Ecto neural progenitor cell (in vitro differentiated cells): ENCODE data around the gene HES4.
A peak's percentile ranks its signal among the peaks of the same experiment; 100 is the strongest.

ENCODE experiments used
- DNase-seq: peaks from one replicate; pipeline ENCODE4 v3.0.0-alpha.2; 2018; ENCODE audit warnings: low spot score

Gene HES4, protein sequence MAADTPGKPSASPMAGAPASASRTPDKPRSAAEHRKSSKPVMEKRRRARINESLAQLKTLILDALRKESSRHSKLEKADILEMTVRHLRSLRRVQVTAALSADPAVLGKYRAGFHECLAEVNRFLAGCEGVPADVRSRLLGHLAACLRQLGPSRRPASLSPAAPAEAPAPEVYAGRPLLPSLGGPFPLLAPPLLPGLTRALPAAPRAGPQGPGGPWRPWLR

DNA sequence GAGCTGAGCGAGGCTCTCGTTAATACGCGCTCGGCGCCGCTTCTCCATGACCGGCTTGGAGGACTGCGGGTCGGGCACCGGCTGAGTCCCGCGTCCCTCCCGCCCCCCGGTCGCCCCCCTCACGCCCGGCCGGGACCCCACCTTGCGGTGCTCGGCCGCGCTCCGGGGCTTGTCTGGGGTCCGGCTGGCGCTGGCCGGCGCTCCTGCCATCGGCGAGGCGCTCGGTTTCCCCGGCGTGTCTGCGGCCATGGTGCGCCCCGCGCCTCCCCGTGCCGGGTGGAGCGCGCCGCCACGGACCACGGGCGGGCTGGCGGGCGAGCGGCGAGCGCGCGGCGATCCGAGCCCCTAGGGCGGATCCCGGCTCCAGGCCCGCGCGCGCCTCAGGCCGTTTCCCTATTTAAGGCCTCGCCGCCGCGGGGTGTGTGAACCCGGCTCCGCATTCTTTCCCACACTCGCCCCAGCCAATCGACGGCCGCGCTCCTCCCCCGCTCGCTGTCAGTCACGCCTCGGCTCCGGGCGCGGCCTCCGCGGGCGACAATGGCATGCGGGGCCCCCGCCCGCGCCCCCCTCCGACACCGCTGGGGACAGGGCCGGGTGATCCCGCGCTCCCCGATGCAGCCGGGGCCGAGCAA is at the start of gene HES4:
HES4 (minus strand) TSS at position 373 of the 632 bp plus-strand sequence; CDS start at position 249, 124 bp downstream.
- peak; percentile 98 for DNase-seq

DNA sequence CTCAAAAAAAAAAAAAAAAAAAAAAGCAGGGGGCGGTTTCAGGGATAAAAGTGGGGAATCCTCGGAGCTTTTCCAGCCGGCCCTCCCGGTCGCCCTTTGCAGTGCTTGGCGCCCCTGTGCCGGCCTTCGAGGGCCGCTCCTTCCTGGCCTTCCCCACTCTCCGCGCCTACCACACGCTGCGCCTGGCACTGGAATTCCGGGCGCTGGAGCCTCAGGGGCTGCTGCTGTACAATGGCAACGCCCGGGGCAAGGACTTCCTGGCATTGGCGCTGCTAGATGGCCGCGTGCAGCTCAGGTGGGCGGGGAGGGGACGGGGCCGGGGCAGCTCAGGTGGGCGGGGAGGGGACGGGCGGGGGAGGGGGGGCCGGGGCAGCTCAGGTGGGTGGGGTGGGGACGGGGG is 48.9 kb upstream of the HES4 start:
- DNase-seq, result no peak

GRCh38 chr1:1047963-1048362 is 48.1 kb upstream of the HES4 start:
- DNase-seq, result no peak

GRCh38 chr1:1047407-1047806 is 47.5 kb upstream of the HES4 start:
- no peak for DNase-seq

DNA sequence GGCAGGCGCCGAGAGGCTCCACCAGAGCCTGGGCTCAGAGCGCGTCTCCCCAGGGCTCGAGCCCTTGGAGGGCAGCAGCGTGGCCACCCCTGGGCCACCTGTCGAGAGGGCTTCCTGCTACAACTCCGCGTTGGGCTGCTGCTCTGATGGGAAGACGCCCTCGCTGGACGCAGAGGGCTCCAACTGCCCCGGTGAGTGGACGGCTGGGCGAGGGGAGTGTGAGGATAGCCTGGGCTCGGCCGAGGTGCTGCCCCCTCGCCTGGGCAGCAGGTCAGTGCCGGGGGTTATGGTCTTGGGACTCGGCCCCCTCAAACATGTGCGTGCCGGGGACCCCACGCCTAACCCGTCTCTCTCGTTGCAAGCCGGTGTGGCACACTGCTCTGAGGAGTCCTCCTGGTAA is 46.9 kb upstream of the HES4 start:
- DNase-seq, result no peak

DNA sequence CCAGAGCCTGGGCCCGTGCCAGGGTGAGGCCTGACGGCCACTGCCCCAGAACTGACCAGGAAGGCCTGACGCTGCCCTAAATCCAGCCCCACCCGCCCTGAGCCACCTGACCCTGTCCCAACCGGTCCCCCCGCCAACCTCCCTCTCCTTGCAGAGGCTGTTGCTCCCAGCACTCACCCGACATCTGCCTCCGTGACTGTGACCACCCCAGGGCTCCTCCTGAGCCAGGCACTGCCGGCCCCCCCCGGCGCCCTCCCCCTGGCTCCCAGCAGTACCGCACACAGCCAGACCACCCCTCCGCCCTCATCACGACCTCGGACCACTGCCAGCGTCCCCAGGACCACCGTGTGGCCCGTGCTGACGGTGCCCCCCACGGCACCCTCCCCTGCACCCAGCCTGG is 46.3 kb upstream of the HES4 start:
- DNase-seq, result no peak

DNA sequence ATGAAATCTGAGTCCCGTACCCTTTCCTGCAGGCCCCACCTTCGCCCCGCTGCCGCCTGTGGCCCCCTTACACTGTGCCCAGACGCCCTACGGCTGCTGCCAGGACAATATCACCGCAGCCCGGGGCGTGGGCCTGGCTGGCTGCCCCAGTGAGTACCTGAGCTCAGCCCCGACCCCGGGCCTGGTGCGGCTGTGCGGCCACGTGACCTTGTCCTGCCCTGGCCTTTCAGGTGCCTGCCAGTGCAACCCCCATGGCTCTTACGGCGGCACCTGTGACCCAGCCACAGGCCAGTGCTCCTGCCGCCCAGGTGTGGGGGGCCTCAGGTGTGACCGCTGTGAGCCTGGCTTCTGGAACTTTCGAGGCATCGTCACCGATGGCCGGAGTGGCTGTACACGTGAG is 45.2 kb upstream of the HES4 start:
- no peak for DNase-seq

DNA sequence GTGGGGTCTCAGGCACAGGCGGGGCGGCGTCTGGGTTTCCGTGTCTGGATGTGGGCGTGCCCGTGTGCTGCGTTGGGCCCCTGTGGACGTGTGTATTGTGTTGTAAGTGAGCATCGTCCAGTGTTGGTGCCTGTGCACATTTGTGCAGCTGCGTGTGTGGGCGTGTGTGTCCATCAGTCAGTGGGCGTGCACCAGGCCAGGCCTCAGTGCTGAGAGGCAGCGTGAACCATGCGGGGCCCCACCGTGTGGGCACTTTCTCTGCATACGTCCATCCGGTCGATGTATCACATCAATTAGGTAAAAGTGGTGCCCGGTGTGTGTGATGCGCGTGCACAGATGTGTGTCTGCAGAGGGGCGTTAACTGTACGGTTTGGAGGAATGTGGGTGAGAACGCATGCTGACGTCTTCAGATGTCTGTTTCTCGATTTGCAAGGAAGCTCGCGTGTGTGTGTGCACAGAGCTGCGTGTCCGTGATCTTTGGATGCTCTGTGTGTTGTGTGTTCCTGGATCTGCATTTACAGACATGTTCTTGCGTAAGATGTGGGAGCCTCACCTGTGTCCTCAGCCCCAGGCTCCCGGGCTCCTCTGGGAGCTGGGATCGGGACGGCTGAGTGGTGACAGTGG is 44.7 kb upstream of the HES4 start:
- no peak for DNase-seq

DNA sequence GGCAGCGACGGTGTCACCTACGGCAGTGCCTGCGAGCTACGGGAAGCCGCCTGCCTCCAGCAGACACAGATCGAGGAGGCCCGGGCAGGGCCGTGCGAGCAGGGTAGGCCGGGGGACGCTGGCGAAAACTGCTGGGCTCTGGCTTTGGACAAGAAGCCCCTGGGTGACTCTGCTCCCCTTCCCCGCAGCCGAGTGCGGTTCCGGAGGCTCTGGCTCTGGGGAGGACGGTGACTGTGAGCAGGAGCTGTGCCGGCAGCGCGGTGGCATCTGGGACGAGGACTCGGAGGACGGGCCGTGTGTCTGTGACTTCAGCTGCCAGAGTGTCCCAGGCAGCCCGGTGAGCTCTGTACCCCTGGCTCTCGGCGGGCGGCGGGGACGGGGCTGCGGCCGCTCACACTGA is 44.0 kb upstream of the HES4 start:
- DNase-seq, result no peak

DNA sequence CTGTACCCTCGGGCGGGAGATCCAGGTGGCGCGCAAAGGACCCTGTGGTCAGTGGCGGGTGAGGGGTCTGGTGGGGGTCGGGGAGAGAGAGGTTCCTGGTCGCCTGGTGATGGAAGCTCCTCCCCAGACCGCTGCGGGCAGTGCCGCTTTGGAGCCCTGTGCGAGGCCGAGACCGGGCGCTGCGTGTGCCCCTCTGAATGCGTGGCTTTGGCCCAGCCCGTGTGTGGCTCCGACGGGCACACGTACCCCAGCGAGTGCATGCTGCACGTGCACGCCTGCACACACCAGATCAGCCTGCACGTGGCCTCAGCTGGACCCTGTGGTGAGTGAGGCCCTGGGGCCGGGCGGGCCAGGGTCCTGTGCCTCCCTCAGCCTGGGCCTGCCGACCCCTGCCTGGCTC is 43.5 kb upstream of the HES4 start:
- DNase-seq, result no peak

DNA sequence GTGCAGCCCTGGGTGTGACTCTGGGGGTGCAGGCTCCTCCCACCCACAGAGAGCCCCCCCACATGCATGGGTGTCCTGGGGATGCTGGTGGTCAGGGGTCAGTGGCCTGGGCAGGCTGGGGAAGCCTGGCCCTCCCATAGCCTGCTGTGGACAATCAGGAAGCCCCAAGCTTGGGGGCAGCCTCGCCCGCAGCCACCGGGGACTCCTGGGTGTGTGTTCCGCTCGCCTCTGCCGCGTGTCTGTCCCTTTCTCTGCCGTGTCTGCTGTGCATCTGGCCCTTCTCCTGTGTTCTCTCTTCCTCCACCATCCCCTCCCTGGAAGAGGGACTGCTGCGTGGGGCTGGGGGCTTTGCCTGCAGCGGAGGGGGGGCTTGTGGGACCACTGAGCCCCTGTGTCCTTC is 42.9 kb upstream of the HES4 start:
- no peak for DNase-seq

- DNase-seq, result no peak
These were observed 42.0 kb upstream of the HES4 start for GRCh38 chr1:1041873-1042272.

DNA sequence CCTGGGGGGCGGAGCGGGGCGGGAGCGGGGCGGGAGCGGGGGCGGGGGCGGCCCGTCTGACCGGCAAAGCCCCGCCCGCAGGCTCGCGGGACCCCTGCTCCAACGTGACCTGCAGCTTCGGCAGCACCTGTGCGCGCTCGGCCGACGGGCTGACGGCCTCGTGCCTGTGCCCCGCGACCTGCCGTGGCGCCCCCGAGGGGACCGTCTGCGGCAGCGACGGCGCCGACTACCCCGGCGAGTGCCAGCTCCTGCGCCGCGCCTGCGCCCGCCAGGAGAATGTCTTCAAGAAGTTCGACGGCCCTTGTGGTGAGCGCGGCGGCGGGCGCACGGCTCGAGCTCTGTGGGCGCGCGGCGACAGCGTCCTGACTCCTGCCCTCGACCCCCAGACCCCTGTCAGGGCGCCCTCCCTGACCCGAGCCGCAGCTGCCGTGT is 41.2 kb upstream of the HES4 start:
- DNase-seq, result peak; percentile 81

GRCh38 chr1:1040004-1040991 is 40.4 kb upstream of the HES4 start:
- peak; percentile 92 for DNase-seq

DNA sequence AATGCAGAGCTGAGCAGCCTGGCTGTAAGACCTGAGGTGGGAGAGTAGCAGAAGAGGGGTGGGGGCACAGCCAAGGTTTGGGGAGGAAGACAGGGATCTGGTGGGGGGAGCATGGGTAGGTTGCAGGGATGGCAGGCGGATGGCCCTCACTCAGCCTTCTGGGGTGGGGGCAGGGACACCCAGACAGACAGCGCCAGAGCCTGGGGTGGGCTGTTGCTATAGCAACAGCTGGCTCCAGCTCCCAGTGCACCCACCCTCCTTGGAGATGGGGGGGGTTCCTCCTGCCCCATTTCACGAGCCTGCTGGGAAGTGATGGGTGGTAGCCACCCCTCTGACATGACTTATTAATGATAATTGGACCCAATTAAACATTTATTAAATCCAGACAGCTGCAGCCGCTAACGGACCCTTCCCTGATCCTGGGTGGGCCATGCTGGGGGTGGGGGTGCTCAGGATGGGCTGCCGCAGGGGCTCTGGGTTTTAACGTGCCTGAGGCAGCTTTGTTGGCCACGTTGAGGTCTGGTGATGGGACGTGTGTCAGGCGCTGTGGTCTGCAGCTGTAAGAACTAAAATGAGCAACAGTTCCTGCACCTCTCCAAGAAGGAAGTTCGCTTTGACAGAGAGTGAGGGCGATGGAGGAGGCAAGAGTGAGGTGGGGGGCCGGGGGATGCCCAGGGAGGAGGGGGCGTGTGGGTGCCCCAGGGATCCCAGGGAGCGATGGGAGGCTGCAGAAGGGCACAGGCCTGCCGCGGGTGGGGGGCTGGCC is 39.4 kb upstream of the HES4 start:
- no peak for DNase-seq

- DNase-seq, result no peak
These were observed 38.8 kb upstream of the HES4 start for GRCh38 chr1:1038694-1039093.

DNA sequence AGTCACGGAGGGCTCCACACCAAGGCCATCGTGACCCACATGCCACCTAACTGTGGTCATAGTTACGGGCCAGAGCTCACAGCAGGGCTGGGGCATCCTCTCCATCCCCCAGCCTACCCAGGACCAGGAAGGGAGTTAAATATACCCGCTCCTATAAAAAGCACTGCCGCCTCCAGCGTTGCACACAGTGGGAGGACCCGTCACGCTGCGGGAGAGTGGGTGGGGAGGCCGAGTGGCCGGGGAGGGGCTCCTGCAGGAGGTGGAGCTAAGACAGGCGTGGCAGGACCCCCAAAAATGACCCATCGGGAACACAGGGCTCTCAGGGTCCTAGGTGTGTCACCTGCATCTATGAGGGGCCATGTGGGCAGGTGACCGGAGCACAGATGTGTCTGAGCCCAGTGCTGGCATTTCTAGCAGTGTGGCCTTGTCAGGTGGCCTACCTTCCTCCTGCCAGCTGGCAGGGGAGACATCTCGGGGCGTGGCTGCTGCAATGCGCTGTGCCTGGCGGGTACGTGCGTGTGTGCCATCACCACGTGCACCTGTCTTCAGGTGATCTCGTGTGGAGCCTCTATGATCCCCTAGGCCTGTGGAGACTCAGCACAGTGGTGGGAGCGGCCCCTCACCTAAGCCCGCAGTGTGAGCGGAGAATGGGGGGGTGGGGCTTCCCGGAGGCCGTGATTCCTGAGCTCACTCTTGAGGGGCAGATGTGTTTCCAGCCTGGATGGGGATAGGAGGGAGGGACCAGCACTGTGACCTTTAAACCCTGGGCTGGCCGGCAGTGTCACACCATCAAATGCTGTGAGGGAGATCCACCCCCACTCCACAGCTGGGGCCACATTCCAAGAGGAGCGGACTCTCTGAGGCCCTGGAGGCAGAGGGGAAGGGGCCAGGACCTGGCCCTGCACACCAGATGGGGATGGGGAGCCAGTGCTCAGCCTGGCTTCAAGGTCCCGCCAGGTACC is 37.8 kb upstream of the HES4 start:
- DNase-seq, result no peak

DNA sequence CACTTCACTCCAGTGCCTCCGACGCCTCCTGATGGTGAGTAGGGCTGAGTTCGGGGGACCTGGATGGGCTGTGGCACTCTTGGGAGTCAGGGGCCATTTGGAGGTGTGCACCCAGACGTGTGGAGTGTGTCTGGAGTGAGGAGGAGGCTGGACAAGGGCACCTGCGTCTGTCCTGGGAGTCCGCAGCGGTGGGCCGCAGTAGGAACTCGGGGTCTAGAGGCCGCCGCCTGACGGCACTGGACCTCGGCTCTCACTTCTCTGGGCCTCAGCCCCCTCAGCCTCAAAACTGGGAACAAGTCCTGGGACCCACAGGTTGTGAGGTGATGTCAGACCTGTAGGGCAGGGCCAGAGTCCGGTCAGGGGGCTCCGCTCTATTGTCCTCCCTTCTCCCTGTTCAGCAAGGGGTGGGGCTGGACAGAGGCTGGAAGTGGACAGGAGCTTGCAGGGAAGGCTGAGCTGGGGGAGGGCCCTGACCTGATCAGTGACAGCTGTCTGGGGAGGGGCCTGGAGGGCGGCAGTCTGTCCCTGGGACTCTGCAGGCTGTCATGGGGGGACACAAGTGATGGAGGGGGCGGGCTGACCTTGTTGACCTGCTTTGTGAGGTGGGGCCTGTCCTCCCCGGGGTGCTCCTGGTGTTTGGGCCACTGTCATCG is 35.5 kb upstream of the HES4 start:
- no peak for DNase-seq

DNA sequence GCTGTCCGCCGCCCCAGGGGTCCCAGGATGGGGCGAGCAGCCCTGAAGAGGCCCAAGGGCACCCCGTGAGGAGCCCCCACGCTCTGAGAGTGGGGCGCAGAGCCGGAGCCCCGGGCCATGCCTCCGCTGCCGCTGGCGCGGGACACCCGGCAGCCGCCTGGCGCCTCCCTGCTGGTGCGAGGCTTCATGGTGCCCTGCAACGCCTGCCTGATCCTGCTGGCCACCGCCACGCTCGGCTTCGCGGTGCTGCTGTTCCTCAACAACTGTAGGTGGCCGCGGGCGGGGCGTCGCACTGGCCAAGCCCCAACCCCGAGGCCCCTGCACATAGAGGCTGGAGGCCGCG is 34.5 kb upstream of the HES4 start:
- no peak for DNase-seq
